Lower leg skin (tissue), 3 donors: ENCODE data around the gene ADARB2.

Source experiments
- POLR2A ChIP-seq, 2 donors: fragments of 450-650 bp; IDR thresholded peaks; one replicate each; pipeline ENCODE4 v1.6.1; 2016 to 2017; ENCODE audit warnings: antibody characterized with exemption in 2 of 2, mild to moderate bottlenecking in 1 of 2, moderate library complexity in 1 of 2
- TF ChIP-seq, protein P1 (sequence below), 3 donors: fragments of 450-650 bp; IDR thresholded peaks; one replicate each; pipeline ENCODE4 v1.5.1; 2016; ENCODE audit warnings: antibody characterized with exemption in 3 of 3, mild to moderate bottlenecking in 3 of 3, moderate library complexity in 2 of 3

- TF ChIP-seq, protein P1, sequence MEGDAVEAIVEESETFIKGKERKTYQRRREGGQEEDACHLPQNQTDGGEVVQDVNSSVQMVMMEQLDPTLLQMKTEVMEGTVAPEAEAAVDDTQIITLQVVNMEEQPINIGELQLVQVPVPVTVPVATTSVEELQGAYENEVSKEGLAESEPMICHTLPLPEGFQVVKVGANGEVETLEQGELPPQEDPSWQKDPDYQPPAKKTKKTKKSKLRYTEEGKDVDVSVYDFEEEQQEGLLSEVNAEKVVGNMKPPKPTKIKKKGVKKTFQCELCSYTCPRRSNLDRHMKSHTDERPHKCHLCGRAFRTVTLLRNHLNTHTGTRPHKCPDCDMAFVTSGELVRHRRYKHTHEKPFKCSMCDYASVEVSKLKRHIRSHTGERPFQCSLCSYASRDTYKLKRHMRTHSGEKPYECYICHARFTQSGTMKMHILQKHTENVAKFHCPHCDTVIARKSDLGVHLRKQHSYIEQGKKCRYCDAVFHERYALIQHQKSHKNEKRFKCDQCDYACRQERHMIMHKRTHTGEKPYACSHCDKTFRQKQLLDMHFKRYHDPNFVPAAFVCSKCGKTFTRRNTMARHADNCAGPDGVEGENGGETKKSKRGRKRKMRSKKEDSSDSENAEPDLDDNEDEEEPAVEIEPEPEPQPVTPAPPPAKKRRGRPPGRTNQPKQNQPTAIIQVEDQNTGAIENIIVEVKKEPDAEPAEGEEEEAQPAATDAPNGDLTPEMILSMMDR (IDR thresholded peaks at IDR 0.05) = no peak
- TF ChIP-seq POLR2A (IDR thresholded peaks at IDR 0.05) = no peak
These were observed 444.7 kb downstream of the ADARB2 start for GRCh38 chr10:1292611-1293031.
